Gastroesophageal sphincter (tissue), 4 donors: Measurements from ENCODE around the gene INPP4B. TPM values are rescaled to one million over a fixed set of nuclear protein-coding genes. Genes with fewer than 3 reads are reported as not detected.
A peak's percentile ranks its signal among the peaks of the same experiment; 100 is the strongest.

Source experiments
- ATAC-seq: fragments of 150-250 bp; one replicate; pipeline ENCODE4 v1.9.1; 2016; ENCODE audit warnings: mild to moderate bottlenecking, moderate library complexity
- H3K27ac ChIP-seq, 4 donors: fragments of 200-600 bp; sonication (generic) in 3 of 4; 1 replicate in 3 of 4; 2 replicates in 1 of 4; pipeline ENCODE4 v1.5.1; 2016 to 2019
- H3K27me3 ChIP-seq: fragments of 200-600 bp; sonication (generic); one replicate; pipeline ENCODE4 v1.5.1; 2019
- H3K36me3 ChIP-seq, 2 donors: fragments of 200-600 bp; sonication (generic); one replicate each; pipeline ENCODE4 v1.5.1; 2019; ENCODE audit warnings: control low read depth in 1 of 2
- H3K4me1 ChIP-seq, 3 donors: fragments of 200-600 bp; sonication (generic); 1 replicate in 2 of 3; 2 replicates in 1 of 3; pipeline ENCODE4 v1.5.1; 2016 to 2019; ENCODE audit warnings: control low read depth in 2 of 3
- H3K4me3 ChIP-seq, 2 donors: fragments of 200-600 bp; sonication (generic); one replicate each; pipeline ENCODE4 v1.5.1; 2019; ENCODE audit warnings: mild to moderate bottlenecking in 1 of 2, moderate library complexity in 1 of 2
- H3K9me3 ChIP-seq, 3 donors: fragments of 200-600 bp; sonication (generic); one replicate each; pipeline ENCODE4 v1.5.1; 2017 to 2019; ENCODE audit warnings: control low read depth in 2 of 3
- EP300 ChIP-seq: sonication (generic); formaldehyde crosslinking; IDR thresholded peaks from one replicate; pipeline ENCODE4 v1.6.1; 2017; ENCODE audit warnings: antibody characterized with exemption, mild to moderate bottlenecking
- POLR2A ChIP-seq, 2 donors: fragments of 450-650 bp; IDR thresholded peaks; one replicate each; pipeline ENCODE4 v1.6.1; 2017; ENCODE audit warnings: antibody characterized with exemption in 2 of 2, mild to moderate bottlenecking in 2 of 2, moderate library complexity in 1 of 2
- POLR2AphosphoS5 ChIP-seq: sonication (generic); formaldehyde crosslinking; IDR thresholded peaks from one replicate; pipeline ENCODE4 v1.6.1; 2017; ENCODE audit warnings: antibody characterized with exemption
- WGBS, 2 donors: methylation state at CpG; one replicate each; pipeline ENCODE4 v1.1.5; 2018; ENCODE audit warnings: low coverage in 1 of 2; 5-methylcytosine and 5-hydroxymethylcytosine counted together
- total RNA-seq, 4 donors: library from RNA; depleted of rRNA; stranded (reverse); fragments of >200 nt; gene quantifications; one replicate each; pipeline ENCODE4 v1.1.0, GENCODE V29; 2016
- TF ChIP-seq, protein P1 (sequence below), 4 experiments: fragments of 200-600 bp in 2 of 4; fragments of 450-650 bp in 2 of 4; sonication (generic) in 1 of 4; IDR thresholded peaks; one replicate each; pipeline ENCODE4 v1.5.1; 2017 to 2019; ENCODE audit warnings: antibody characterized with exemption in 4 of 4, mild to moderate bottlenecking in 2 of 4, moderate library complexity in 2 of 4

Gene INPP4B
- total RNA-seq, 4 donors from 2014 or later = 17.6 to 63.8 (median 31.3) TPM

DNA sequence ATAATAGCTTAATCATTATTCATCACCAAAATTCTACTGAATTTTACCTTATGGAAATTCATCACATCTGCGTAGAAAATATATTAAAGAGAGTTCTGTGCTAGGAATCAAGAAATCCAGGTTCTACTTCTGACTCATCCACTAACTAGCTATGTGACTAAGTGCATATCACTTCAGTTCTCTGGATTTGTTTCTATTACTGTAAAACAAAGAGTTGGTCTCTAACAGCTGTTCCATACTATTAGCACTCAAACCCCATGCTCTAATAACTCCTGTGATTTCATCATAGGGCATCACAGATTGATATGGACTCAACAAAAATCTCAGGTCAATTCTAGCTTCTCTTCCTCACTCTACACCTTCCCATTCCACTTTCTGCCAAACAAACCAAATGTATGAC, 572.0 kb downstream of the INPP4B start:
- Histone ChIP-seq H3K4me1 (peaks cover 0 to 13% (median 0%) of the 10 kb centered on the region in 3 donors), H3K27ac (no peak overlapping the region), H3K36me3 (no peaks in the 10 kb centered on the region), H3K4me3 (no peak overlapping the region), H3K27me3 (no peaks in the 10 kb centered on the region), H3K9me3 (no peaks in the 10 kb centered on the region)
- ATAC-seq = no peak
- WGBS, 2 donors = 79 to 100% methylated on average over 1 of the region's 1 CpG
- no peak for TF ChIP-seq POLR2A (IDR thresholded peaks at IDR 0.05)
- TF ChIP-seq EP300 = no peak
- TF ChIP-seq POLR2AphosphoS5 = no peak
- TF ChIP-seq, protein P1, sequence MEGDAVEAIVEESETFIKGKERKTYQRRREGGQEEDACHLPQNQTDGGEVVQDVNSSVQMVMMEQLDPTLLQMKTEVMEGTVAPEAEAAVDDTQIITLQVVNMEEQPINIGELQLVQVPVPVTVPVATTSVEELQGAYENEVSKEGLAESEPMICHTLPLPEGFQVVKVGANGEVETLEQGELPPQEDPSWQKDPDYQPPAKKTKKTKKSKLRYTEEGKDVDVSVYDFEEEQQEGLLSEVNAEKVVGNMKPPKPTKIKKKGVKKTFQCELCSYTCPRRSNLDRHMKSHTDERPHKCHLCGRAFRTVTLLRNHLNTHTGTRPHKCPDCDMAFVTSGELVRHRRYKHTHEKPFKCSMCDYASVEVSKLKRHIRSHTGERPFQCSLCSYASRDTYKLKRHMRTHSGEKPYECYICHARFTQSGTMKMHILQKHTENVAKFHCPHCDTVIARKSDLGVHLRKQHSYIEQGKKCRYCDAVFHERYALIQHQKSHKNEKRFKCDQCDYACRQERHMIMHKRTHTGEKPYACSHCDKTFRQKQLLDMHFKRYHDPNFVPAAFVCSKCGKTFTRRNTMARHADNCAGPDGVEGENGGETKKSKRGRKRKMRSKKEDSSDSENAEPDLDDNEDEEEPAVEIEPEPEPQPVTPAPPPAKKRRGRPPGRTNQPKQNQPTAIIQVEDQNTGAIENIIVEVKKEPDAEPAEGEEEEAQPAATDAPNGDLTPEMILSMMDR (IDR thresholded peaks at IDR 0.05) = no peak

DNA sequence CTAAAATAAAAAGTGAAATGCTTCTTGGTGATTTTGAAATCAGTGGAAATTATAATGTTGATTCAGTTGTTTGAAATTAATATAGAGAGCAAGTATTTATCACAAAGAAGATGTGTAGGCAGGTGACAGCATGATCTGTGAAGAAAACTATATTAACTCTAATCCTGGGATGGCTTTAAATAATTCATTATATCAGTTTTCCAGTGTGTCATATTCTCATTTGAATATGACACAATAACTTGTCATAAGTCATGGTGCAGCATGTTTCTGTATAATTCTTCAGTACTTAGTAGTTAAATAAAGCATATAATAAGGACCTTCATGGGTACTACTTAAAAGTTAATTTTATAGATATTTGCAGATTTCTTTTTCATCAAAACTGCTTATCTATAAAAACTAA, 573.6 kb downstream of the INPP4B start:
- ATAC-seq = no peak
- Histone ChIP-seq H3K36me3 (no peaks in the 10 kb centered on the region), H3K4me1 (peaks cover 0 to 18% (median 0%) of the 10 kb centered on the region in 3 donors), H3K4me3 (no peak overlapping the region), H3K27ac (no peak overlapping the region), H3K27me3 (no peaks in the 10 kb centered on the region), H3K9me3 (no peaks in the 10 kb centered on the region)
- TF ChIP-seq POLR2AphosphoS5 (no peak), EP300 (no peak), POLR2A (IDR thresholded peaks at IDR 0.05) (no peak)
- TF ChIP-seq, protein P1 (IDR thresholded peaks at IDR 0.05) = no peak

DNA sequence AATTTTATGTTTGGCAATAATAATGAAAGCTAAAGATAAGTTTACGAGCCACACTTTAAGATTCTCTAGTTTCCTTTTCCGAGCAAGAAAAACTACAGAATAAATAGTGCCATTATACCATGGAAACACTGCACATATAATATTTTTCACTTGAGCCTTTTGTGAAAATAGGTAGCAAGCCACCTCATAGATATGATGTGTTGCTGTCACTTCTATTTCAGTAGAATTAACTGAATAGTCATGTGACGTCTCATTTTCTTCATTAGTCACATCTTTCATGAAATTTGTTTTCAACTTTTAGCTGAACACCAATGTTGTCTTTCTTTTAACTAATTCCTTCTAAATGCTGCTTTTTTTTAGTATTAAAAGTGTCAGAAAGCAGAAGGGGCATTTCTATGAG, 574.3 kb downstream of the INPP4B start:
- Histone ChIP-seq H3K9me3 (no peaks in the 10 kb centered on the region), H3K36me3 (no peaks in the 10 kb centered on the region), H3K27me3 (no peaks in the 10 kb centered on the region), H3K27ac (no peak overlapping the region), H3K4me3 (no peak overlapping the region), H3K4me1 (peaks cover 0 to 24% (median 0%) of the 10 kb centered on the region in 3 donors)
- WGBS, 2 donors = 53 to 61% methylated on average over 3 of the region's 3 CpGs
- no peak for ATAC-seq
- no peak for TF ChIP-seq POLR2A (IDR thresholded peaks at IDR 0.05)
- no peak for TF ChIP-seq EP300
- TF ChIP-seq POLR2AphosphoS5 = no peak
- TF ChIP-seq, protein P1 (IDR thresholded peaks at IDR 0.05) = no peak

DNA sequence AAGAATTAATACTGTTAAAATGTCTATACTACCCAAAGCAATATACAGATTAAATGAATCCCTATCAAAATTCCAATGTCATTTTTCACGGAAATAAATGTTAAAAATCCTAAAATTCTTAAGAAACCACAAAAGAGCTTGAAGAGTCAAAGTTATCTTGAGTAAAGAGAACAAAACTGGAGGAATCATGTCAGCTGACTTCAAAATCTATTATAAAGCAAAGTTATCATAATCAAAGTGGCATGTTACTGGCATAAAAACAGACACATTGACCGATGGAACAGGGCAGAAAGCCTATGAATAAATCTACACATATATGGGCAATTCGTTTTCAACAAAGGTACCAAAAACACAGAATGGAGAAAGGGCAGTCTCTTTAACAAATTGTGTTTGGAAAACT, 579.0 kb downstream of the INPP4B start:
- Histone ChIP-seq H3K9me3 (no peaks in the 10 kb centered on the region), H3K27ac (no peak overlapping the region), H3K27me3 (no peaks in the 10 kb centered on the region), H3K4me3 (no peak overlapping the region), H3K4me1 (peaks cover 0 to 42% (median 5%) of the 10 kb centered on the region in 3 donors), H3K36me3 (no peaks in the 10 kb centered on the region)
- TF ChIP-seq EP300 (no peak), POLR2AphosphoS5 (no peak), POLR2A (IDR thresholded peaks at IDR 0.05) (no peak)
- TF ChIP-seq, protein P1 (IDR thresholded peaks at IDR 0.05) = no peak
- 66 to 72% methylated on average over 3 of the region's 3 CpGs for WGBS, 2 donors
- ATAC-seq = no peak

DNA sequence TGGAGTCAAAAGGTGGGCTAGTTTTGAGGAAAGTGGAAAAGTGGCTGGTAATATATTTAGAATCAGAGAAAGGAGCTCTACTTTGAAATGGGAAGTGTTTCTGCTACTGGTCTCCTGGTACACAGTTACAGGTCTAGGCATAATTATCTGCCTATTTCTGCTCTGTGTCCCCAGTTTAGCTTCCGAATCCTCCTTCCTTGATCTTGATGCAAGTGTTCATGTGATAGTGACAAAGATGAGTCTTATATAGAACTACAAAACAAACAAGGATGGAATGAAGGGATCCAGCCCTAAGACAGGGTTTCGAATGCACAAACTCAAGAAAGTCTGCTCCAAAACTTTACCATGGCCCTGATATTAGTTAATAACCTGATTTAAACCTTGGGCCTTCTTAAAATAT, 580.2 kb downstream of the INPP4B start:
- H3K4me1 ChIP-seq = peaks cover 0 to 42% (median 5%) of the 10 kb centered on the region in 3 donors
- 80 to 85% methylated on average over 2 of the region's 2 CpGs for WGBS, 2 donors
- H3K27ac ChIP-seq = peak overlapping the region in 2 of 4 donors; percentile 28 to 62
- ATAC-seq = no peak
- no peaks in the 10 kb centered on the region for H3K36me3 ChIP-seq
- TF ChIP-seq POLR2AphosphoS5 (no peak), POLR2A (IDR thresholded peaks at IDR 0.05) (no peak), EP300 (no peak)
- TF ChIP-seq, protein P1 (IDR thresholded peaks at IDR 0.05) = no peak
- H3K27me3 ChIP-seq = no peaks in the 10 kb centered on the region
- no peaks in the 10 kb centered on the region for H3K9me3 ChIP-seq
- no peak overlapping the region for H3K4me3 ChIP-seq
